Liver (tissue), 3 donors: Measurements from ENCODE around the gene IGSF22.

Source experiments
- EGR1 ChIP-seq, 2 donors: IDR thresholded peaks; 2 replicates each; pipeline ENCODE4 v1.6.1; 2016 to 2018; ENCODE audit warnings: antibody characterized with exemption in 2 of 2, low read depth in 2 of 2
- GABPA ChIP-seq, 2 donors: IDR thresholded peaks in 1 of 2; conservative IDR thresholded peaks in 1 of 2; 2 replicates each; pipeline ENCODE4 v1.6.1; 2016; ENCODE audit warnings: antibody characterized with exemption in 2 of 2, mild to moderate bottlenecking in 1 of 2, moderate library complexity in 1 of 2
- JUND ChIP-seq, 2 donors: IDR thresholded peaks; 2 replicates each; pipeline ENCODE4 v1.6.1; 2016; ENCODE audit warnings: antibody characterized with exemption in 2 of 2
- RAD21 ChIP-seq, 2 donors: IDR thresholded peaks; 2 replicates each; pipeline ENCODE4 v1.6.1; 2016; ENCODE audit warnings: antibody characterized with exemption in 2 of 2, mild to moderate bottlenecking in 2 of 2
- TAF1 ChIP-seq: conservative IDR thresholded peaks from 2 replicates; pipeline ENCODE4 v1.6.1; 2016; ENCODE audit warnings: antibody characterized with exemption, mild to moderate bottlenecking
- YY1 ChIP-seq: IDR thresholded peaks from 2 replicates; pipeline ENCODE4 v1.6.1; 2016; ENCODE audit warnings: antibody characterized with exemption, mild to moderate bottlenecking
- TF ChIP-seq, protein P1 (sequence below): fragments of 150-350 bp; IDR thresholded peaks from 2 replicates; pipeline ENCODE4 v1.5.1; 2017; ENCODE audit warnings: improper control_type of control experiment, low read depth, low read length; ENCODE audit not compliant: missing input control
- TF ChIP-seq, protein P2 (sequence below): IDR thresholded peaks from 2 replicates; pipeline ENCODE4 v1.6.1; 2016; ENCODE audit warnings: antibody characterized with exemption
- TF ChIP-seq, protein P3 (sequence below): IDR thresholded peaks from 2 replicates; pipeline ENCODE4 v1.6.1; 2016; ENCODE audit warnings: antibody characterized with exemption
- donor health status: healthy.
- donor health status: healthy.

DNA sequence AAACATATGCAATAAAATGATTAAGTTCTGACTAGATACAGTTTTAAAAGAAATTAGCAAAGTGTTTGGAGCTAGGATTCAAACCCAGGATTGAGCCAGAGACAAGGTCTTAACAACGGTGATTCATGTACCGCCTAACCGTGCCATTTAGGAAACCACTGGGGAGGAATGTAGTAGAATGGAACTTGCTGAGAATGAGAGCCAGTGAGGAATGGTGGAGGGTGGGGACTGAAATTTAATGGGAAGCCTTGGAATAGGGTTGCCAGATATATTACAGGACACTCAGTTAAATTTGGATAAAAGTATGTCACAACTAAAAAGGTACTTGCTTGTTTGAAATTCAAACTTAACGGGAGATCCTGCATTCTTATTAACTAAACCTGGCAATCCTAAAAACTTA is 57.9 kb downstream of the IGSF22 start:
- TF ChIP-seq RAD21 (IDR thresholded peaks at IDR 0.05) (no peak), GABPA (IDR thresholded peaks at IDR 0.05 in 1 of 2, conservative IDR thresholded peaks at IDR 0.05 in 1 of 2) (no peak), TAF1 (no peak), YY1 (no peak), JUND (IDR thresholded peaks at IDR 0.05) (no peak), EGR1 (IDR thresholded peaks at IDR 0.05; ENCODE audit: low read depth in 2 of 2) (no peak)
- TF ChIP-seq, protein P1, sequence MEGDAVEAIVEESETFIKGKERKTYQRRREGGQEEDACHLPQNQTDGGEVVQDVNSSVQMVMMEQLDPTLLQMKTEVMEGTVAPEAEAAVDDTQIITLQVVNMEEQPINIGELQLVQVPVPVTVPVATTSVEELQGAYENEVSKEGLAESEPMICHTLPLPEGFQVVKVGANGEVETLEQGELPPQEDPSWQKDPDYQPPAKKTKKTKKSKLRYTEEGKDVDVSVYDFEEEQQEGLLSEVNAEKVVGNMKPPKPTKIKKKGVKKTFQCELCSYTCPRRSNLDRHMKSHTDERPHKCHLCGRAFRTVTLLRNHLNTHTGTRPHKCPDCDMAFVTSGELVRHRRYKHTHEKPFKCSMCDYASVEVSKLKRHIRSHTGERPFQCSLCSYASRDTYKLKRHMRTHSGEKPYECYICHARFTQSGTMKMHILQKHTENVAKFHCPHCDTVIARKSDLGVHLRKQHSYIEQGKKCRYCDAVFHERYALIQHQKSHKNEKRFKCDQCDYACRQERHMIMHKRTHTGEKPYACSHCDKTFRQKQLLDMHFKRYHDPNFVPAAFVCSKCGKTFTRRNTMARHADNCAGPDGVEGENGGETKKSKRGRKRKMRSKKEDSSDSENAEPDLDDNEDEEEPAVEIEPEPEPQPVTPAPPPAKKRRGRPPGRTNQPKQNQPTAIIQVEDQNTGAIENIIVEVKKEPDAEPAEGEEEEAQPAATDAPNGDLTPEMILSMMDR, result no peak
- TF ChIP-seq, protein P2, sequence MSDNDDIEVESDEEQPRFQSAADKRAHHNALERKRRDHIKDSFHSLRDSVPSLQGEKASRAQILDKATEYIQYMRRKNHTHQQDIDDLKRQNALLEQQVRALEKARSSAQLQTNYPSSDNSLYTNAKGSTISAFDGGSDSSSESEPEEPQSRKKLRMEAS, result no peak
- TF ChIP-seq, protein P3, sequence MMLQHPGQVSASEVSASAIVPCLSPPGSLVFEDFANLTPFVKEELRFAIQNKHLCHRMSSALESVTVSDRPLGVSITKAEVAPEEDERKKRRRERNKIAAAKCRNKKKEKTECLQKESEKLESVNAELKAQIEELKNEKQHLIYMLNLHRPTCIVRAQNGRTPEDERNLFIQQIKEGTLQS, result no peak
